Measurements from ENCODE around the gene NCOA3. TPM values are rescaled to one million over a fixed set of nuclear protein-coding genes. Genes with fewer than 3 reads are reported as not detected.

NCOA3 gene
- total RNA-seq, 1 experiment from 2014 or later, result 68.6 TPM

GRCh38 chr20:47688385-47689381, 187.0 kb downstream of the NCOA3 start:
- Mint-ChIP-seq H3K27me3 (ENCODE audit: insufficient read depth, unreplicated experiment) (no peaks in the 10 kb centered on the region), H3K4me3 (ENCODE audit: unreplicated experiment) (no peak overlapping the region), H3K9me3 (ENCODE audit: unreplicated experiment) (no peaks in the 10 kb centered on the region), H3K27ac (ENCODE audit: low read depth, unreplicated experiment) (no peak overlapping the region), H3K36me3 (ENCODE audit: insufficient read depth, unreplicated experiment) (peaks cover 62% of the 10 kb centered on the region), H3K4me1 (ENCODE audit: insufficient read depth, unreplicated experiment) (no peaks in the 10 kb centered on the region)
- intact Hi-C loops (cut with micrococcal nuclease), result no loop called here
- no TSS peak for BruUV-seq (replicated peaks)
- TF ChIP-seq CTCF (IDR thresholded peaks at IDR 0.05; ENCODE audit: unreplicated experiment), result no peak
- POLR2A ChIA-PET, result interaction anchor here (1.3 kb wide), 1 partner anchor 8 kb away, joined by 5 read pairs; no protein-coding TSS in a partner anchor
- CTCF ChIA-PET, result interaction anchor here (1.0 to 11.2 kb wide), 4 partner anchors 10 to 932 kb away, joined by 3 to 81 read pairs (median 4); no protein-coding TSS in a partner anchor
- no peak for DNase-seq (ENCODE audit: unreplicated experiment)

GRCh38 chr20:47689731-47690130, 188.0 kb downstream of the NCOA3 start:
- peaks cover 59% of the 10 kb centered on the region for H3K36me3 Mint-ChIP-seq (ENCODE audit: insufficient read depth, unreplicated experiment)
- ChIA-PET POLR2A (interaction anchor here (1.3 kb wide), 1 partner anchor 9 kb away, joined by 5 read pairs; no protein-coding TSS in a partner anchor), CTCF (interaction anchor here (0.6 to 11.2 kb wide), 6 partner anchors 11 to 931 kb away, joined by 3 to 81 read pairs (median 3); no protein-coding TSS in a partner anchor)
- no peaks in the 10 kb centered on the region for H3K27me3 Mint-ChIP-seq (ENCODE audit: insufficient read depth, unreplicated experiment)
- H3K9me3 Mint-ChIP-seq (ENCODE audit: unreplicated experiment), result no peaks in the 10 kb centered on the region
- DNase-seq (ENCODE audit: unreplicated experiment), result no peak
- intact Hi-C loops (cut with micrococcal nuclease), result no loop called here
- no peak overlapping the region for H3K4me3 Mint-ChIP-seq (ENCODE audit: unreplicated experiment)
- no peak for TF ChIP-seq CTCF (IDR thresholded peaks at IDR 0.05; ENCODE audit: unreplicated experiment)
- no TSS peak for BruUV-seq (replicated peaks)
- H3K4me1 Mint-ChIP-seq (ENCODE audit: insufficient read depth, unreplicated experiment), result no peaks in the 10 kb centered on the region
- H3K27ac Mint-ChIP-seq (ENCODE audit: low read depth, unreplicated experiment), result no peak overlapping the region

- DNase-seq (ENCODE audit: unreplicated experiment), result no peak
- no peak overlapping the region for H3K4me3 Mint-ChIP-seq (ENCODE audit: unreplicated experiment)
- no peak for TF ChIP-seq CTCF (IDR thresholded peaks at IDR 0.05; ENCODE audit: unreplicated experiment)
- no peaks in the 10 kb centered on the region for H3K27me3 Mint-ChIP-seq (ENCODE audit: insufficient read depth, unreplicated experiment)
- H3K36me3 Mint-ChIP-seq (ENCODE audit: insufficient read depth, unreplicated experiment), result peaks cover 56% of the 10 kb centered on the region
- no TSS peak for BruUV-seq (replicated peaks)
- POLR2A ChIA-PET, result no interaction called here
- no peaks in the 10 kb centered on the region for H3K4me1 Mint-ChIP-seq (ENCODE audit: insufficient read depth, unreplicated experiment)
- no peaks in the 10 kb centered on the region for H3K9me3 Mint-ChIP-seq (ENCODE audit: unreplicated experiment)
- CTCF ChIA-PET, result interaction anchor here (0.6 to 11.2 kb wide), 8 partner anchors 12 to 929 kb away, joined by 3 to 81 read pairs (median 3); no protein-coding TSS in a partner anchor
- peak overlapping the region; percentile 76 for H3K27ac Mint-ChIP-seq (ENCODE audit: low read depth, unreplicated experiment)
- intact Hi-C loops (cut with micrococcal nuclease), result no loop called here
Observed at GRCh38 chr20:47691625-47692024, 189.9 kb downstream of the NCOA3 start.

Measured in MCF 10A (cell line).